GM21360 (cell line): ENCODE measurements around the gene SPAG6.

Source experiments
- ATAC-seq: cut with Tn5 transposase; IDR thresholded peaks from one replicate; pipeline ENCODE4 v1.9.1; 2021; ENCODE audit warnings: mild to moderate bottlenecking, moderate library complexity; ENCODE audit not compliant: unreplicated experiment

The SPAG6 gene

GRCh38 chr10:22429146-22429545 lies 83.8 kb downstream of the SPAG6 start:
- no peak for ATAC-seq

- no peak for ATAC-seq
Measured at GRCh38 chr10:22429981-22430421, 84.7 kb downstream of the SPAG6 start.

- no peak for ATAC-seq
Measured at GRCh38 chr10:22433875-22434274, 88.6 kb downstream of the SPAG6 start.

DNA sequence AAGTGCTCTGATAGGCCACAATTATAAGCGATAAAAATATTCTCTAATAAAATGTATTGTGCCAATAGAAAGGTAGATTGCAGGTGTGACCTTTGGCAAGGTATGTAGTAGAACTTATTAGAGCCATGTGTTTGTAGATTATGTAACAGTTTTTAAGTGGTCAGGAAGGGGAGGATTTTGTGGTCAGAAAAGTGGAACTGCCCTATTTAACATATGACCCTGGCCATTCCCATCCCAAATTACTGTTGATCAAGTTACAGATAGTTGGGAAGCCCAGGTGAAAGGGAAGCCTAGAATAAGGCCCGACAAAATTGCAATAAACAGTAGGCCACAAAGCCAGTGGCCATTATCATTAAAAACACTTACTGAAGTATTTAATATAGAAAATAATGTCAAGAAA lies 89.2 kb downstream of the SPAG6 start:
- ATAC-seq = no peak

GRCh38 chr10:22435650-22436049 lies 90.4 kb downstream of the SPAG6 start:
- no peak for ATAC-seq

DNA sequence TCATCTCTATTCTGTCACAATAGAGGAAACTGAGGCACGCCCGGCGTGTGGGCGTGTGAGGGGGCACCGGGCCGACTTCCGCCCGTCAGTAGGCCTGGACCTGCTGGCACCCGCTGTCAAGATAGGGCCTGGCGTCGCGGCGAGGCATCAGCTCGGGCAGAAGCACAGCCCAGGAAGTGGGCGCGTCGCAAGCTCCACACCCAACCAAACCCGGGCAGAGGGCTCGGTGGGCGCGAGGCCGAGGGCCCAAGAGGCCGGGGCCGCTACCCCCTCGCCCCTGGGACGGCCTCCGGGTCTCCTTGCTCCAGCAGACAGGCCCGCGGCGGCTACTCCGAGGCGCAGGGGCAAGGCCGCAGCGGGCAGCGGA lies 91.2 kb downstream of the SPAG6 start:
- ATAC-seq = no peak

- peak; percentile 76 for ATAC-seq
Measured at GRCh38 chr10:22436893-22437619, 91.8 kb downstream of the SPAG6 start.

GRCh38 chr10:22437620-22438588 lies 92.6 kb downstream of the SPAG6 start:
- peak; percentile 27 for ATAC-seq

DNA sequence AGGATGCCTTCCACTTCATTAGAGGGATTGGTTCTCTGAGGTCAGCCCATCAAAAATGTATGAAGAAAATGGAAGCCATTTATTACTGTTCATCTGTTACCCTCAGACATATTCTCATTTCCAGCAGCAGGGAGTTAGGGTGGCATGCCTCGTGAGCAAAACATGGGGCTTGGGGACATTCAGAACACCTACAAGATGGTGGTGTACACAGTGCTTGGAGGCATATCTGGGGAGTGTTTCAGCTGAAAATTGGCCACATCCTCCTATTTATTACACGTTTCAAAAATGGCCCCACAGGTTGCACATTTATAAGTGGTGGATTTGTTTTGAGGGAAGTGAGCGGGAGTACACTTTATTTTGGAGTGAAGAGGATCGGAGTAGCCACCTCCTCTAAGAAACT lies 93.4 kb downstream of the SPAG6 start:
- no peak for ATAC-seq

- no peak for ATAC-seq
Measured at GRCh38 chr10:22442063-22442462, 96.8 kb downstream of the SPAG6 start.

GRCh38 chr10:22442468-22442867 lies 97.2 kb downstream of the SPAG6 start:
- ATAC-seq = no peak

DNA sequence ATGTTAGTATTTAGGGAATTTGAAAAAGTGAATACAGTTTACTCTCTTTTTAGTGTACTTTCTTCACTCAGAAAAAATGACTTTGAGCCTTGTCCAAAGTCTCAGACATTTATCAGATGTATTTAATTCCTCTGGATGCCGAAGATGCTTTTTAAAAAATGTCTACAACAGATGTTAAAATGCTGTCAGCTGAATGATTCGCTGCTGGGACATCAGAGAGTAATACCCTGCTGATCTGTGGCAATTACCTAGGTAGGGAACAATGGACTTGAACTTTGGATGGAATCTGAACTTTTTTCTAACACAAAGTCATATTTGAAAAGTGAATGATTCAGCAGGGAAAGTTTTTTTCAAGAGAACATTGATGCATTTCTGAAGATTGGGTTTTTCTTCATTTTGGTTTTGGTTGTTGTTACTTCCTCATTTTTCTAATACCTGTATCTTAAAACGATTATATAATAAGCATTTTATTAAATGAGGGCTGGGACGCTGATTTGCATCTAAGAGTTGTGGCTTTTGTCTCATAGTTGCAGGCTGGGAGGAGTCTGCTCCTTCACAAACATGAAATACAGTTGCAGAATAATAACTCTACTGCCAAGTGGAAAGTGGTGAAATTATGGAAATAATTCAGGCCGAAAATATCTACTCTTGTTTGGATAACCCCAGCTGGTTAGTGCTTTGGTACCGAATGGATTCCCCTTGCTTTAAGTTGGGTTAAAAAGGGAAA lies 98.0 kb downstream of the SPAG6 start:
- ATAC-seq = no peak

GRCh38 chr10:22444219-22444788 lies 99.0 kb downstream of the SPAG6 start:
- no peak for ATAC-seq

GRCh38 chr10:22445495-22445894 lies 100.2 kb downstream of the SPAG6 start:
- no peak for ATAC-seq

DNA sequence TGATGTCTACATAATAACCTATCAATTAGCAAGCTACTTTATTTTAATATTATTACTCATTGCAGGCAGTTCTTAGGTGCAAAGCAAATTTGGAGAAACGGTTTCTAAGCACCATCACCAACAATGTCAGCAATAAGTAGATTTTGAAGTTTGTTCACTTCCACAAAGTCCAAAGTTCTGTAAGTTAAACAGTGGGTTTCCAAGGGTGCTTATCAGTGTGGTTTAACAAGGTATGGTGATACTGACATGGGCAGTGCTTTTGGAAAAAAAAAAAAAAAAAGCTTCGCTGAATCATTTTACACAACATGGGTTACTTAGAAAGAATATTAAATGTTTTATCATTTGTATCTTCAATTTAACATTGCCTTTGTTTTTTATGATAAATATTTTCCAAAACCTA lies 101.8 kb downstream of the SPAG6 start:
- ATAC-seq = no peak

DNA sequence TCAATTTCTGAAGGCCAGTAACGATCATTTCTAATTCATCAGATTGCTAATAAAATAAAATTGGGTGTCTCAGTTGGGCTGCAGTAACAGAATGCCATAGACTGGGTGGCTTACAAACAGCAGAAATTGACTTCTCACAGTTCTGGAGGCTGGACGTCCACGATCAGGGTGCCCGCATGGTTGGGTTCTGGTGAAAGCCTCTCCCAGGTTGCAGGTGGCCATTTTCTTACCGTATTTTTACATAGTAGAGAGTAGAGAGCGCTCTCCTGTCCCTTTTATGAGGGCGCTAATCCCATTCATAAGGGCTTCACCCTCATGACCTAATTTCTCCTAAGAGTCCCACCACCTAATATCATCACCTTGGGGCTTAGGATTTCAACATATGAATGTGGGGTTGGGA lies 106.0 kb downstream of the SPAG6 start:
- ATAC-seq = no peak

GRCh38 chr10:22453320-22453719 lies 108.0 kb downstream of the SPAG6 start:
- no peak for ATAC-seq

DNA sequence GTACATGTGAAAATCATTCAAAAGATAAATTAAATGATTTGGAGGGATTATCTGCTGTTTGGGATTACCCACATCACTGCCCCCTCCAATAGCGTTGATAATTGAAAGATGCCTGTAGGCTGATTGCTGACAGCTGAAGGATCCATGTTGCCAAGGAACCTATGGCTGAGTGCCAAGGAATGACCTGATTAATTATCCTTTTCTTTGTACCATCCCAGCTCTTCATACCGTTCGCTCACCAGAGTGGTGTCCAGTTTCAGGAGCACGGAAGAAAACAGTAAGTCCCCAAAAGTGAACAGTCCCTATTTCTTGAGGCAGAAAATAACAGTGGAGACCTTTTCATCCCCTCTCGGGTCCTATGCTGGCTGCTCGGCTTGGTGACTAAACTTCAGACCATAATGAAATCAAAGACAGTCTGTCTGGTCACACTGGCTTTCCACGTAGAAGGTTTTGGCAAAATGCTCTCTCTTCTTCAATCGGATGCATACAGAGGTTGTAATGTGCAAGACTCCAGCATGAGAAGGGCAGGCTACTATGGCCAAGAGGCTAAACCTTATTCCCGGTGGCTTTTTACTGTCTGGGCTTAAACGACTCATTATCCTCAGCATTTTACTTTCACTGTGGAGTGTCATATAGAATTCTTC lies 108.8 kb downstream of the SPAG6 start:
- no peak for ATAC-seq

DNA sequence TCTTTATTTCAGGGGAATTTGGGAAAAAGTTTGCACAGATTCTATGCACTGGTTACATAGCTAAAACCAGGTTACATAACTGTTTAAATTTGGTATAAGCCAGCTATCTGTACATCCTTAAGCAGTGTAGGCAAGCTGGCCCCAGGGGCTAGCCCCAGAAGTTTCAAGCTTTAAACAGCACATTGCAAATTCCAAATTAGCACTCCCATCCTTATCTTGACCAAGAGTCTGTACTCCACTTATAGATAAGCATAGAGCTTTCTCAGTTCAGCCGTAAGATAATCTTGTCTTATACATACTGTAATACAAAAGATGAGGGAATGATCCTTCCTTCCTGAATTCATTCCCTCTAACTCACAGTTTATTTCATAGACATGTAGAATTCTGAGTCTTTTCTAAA lies 109.3 kb downstream of the SPAG6 start:
- no peak for ATAC-seq

DNA sequence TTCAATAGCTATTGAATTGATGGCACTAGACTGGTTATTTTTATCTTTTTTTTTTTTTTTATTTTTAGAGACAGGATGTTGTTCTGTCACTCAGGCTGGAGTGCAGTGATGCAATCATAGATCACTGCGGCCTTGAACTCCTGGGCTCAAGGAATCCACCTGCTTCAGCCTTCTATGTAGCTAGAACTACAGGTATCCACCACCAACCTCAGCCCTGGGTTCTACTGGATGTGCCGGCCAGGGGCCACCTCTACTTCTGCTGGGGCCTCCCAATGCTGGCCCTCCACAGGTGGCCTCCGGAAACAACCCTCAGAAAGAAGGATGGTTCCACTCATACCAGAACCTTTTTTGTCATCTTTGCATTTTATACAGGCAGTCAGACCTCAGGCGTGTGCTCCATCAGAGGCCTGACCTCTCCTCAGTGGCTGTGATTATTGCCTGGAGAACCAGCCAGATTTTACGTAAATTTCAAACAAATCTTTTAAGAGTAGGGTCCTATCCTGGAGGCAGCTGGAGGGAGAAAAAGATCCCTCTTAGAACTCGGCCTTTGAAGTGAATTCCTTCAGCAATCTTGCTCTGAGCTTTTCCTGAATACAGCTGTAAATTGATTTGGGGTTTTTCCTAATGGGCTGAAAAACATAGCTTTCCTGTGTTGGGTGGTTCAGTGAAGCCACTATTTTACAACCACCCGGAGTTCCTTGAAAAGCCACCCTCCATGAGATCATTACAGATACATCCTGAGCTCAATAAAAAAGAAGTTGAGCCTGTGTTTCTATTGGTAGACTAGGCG lies 110.0 kb downstream of the SPAG6 start:
- no peak for ATAC-seq
